Measurements from ENCODE around the gene HCRTR1.

DNA sequence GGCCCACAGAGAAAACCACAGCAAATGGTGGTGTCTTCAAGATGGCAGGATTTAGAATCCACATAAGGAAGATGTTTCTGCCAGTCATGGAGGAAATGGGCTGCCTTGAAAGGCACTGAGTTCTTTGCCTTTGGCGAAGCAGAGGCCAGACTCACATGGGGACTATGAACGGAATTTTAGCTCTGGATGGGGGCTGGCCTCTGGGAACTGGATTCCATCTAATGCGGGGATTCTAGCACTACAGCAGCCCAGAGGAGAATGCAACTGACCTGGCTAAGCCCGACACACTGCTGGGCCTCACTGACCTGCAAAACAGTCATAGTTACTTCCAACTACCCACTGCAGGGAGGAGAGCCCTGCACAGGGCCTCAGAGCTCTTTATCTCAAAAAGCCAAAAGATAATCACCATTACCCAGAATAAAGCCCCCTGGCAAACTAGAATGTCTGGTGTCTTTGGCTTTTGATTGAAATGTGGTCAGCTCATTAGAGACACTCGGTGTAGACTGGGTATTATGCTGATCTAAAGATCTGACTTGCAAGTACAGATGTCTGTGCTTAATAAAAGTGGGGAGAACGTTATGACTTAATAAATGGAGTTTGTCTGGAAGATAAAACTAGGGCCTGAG, 11.6 kb downstream of the HCRTR1 start:
- TF ChIP-seq, protein P1, sequence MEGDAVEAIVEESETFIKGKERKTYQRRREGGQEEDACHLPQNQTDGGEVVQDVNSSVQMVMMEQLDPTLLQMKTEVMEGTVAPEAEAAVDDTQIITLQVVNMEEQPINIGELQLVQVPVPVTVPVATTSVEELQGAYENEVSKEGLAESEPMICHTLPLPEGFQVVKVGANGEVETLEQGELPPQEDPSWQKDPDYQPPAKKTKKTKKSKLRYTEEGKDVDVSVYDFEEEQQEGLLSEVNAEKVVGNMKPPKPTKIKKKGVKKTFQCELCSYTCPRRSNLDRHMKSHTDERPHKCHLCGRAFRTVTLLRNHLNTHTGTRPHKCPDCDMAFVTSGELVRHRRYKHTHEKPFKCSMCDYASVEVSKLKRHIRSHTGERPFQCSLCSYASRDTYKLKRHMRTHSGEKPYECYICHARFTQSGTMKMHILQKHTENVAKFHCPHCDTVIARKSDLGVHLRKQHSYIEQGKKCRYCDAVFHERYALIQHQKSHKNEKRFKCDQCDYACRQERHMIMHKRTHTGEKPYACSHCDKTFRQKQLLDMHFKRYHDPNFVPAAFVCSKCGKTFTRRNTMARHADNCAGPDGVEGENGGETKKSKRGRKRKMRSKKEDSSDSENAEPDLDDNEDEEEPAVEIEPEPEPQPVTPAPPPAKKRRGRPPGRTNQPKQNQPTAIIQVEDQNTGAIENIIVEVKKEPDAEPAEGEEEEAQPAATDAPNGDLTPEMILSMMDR (IDR thresholded peaks at IDR 0.05; ENCODE audit: control extremely low read depth in 1 of 3, insufficient read depth in 1 of 3, low read depth in 1 of 3, low read length in 3 of 3) = no peak
- no peak for TF ChIP-seq EZH2 (IDR thresholded peaks at IDR 0.05; ENCODE audit: low read depth, low read length, severe bottlenecking)
- TF ChIP-seq EP300 (IDR thresholded peaks at IDR 0.05; ENCODE audit: borderline replicate concordance in 1 of 2, low read depth in 2 of 2, low read length in 2 of 2) = no peak
- no peak for TF ChIP-seq RNF2 (IDR thresholded peaks at IDR 0.05; ENCODE audit: borderline replicate concordance, low read depth, low read length, missing control alignments, poor library complexity, severe bottlenecking)
